HUES6 (cell line): ENCODE results near the gene NR2E3.

ENCODE experiments used
- H3K27ac ChIP-seq: 2 replicates; pipeline ENCODE4 v1.7.0; 2013; ENCODE audit warnings: low read depth, mild to moderate bottlenecking, low read length, inconsistent platforms
- H3K27me3 ChIP-seq: 2 replicates; pipeline ENCODE4 v1.6.1; 2013; ENCODE audit warnings: low read length; ENCODE audit not compliant: control insufficient read depth, insufficient read depth
- H3K36me3 ChIP-seq: 2 replicates; pipeline ENCODE4 v1.6.1; 2013; ENCODE audit warnings: low read length; ENCODE audit not compliant: control insufficient read depth, insufficient read depth
- H3K4me1 ChIP-seq: 2 replicates; pipeline ENCODE4 v1.6.1; 2013; ENCODE audit warnings: low read length; ENCODE audit not compliant: control insufficient read depth, insufficient read depth
- H3K4me3 ChIP-seq: 2 replicates; pipeline ENCODE4 v1.5.1; 2013; ENCODE audit warnings: low read depth, low read length
- H3K9ac ChIP-seq: one replicate; pipeline ENCODE4 v1.6.1; 2013; ENCODE audit warnings: mild to moderate bottlenecking, low read length
- H3K9me3 ChIP-seq: 2 replicates; pipeline ENCODE4 v1.6.1; 2013; ENCODE audit warnings: low read depth, low read length; ENCODE audit not compliant: control insufficient read depth, insufficient read depth

Gene NR2E3

DNA sequence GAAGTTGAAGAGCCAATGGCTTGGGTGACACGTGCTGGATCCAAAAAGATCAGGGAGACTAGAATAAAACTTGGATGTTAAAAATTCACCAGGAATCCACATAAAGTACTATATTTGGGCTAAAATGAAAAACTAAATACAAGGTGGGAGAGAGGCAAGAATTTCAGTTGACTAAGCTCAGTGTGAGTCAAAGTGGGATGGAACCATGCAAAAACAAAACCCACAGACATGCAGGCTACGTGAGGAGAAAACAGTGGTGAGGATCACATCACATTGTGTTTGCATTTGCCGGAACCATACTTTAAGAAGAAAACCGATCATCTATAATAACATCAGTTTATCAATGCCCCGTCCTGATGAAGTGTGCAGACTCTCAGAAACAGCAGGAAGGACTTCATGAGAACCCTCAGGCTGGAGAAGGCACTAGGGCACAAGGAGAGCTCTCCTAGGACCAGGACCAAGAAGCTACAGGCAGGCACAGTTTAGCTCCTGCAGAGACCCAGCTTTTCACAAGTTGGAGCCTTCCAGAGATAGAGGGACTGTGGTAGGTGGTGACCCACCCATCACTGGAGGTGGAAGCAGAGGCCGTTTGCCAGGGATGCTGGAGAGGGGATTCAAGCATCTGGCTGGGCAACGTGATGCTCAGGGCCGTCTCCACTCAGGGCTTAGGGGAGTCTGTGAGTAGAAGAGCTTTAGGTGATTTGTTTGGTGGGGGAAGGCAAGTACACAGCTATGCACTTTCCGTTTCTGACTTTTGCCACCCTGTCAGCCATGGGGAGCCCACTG, 29.0 kb upstream of the NR2E3 start:
- Histone ChIP-seq H3K27me3 (no peaks in the 10 kb centered on the region), H3K4me3 (no peak overlapping the region), H3K4me1 (peaks cover 3% of the 10 kb centered on the region; the same call in 1 of the 2 replicates), H3K9me3 (no peaks in the 10 kb centered on the region), H3K27ac (no peak overlapping the region), H3K9ac (no peak overlapping the region), H3K36me3 (no peaks in the 10 kb centered on the region)

DNA sequence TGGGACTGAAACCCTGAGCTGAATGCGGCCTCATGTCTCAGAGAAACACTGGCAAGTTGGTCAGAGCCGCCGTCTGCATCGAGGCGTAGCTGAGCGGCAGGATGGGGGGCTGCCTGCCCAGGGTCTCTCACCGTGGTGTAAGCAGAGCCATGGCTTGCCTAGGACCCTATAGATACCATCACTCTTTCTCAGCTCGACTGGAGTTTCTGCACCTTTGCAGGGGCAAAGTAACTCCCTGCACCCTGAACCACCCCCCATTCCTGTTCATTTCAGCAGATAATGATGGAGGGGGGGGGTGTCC, 28.4 kb upstream of the NR2E3 start:
- Histone ChIP-seq H3K9me3 (no peaks in the 10 kb centered on the region), H3K27ac (no peak overlapping the region), H3K9ac (no peak overlapping the region), H3K4me1 (peaks cover 3% of the 10 kb centered on the region; the same call in 1 of the 2 replicates), H3K4me3 (no peak overlapping the region), H3K27me3 (no peaks in the 10 kb centered on the region), H3K36me3 (no peaks in the 10 kb centered on the region)

DNA sequence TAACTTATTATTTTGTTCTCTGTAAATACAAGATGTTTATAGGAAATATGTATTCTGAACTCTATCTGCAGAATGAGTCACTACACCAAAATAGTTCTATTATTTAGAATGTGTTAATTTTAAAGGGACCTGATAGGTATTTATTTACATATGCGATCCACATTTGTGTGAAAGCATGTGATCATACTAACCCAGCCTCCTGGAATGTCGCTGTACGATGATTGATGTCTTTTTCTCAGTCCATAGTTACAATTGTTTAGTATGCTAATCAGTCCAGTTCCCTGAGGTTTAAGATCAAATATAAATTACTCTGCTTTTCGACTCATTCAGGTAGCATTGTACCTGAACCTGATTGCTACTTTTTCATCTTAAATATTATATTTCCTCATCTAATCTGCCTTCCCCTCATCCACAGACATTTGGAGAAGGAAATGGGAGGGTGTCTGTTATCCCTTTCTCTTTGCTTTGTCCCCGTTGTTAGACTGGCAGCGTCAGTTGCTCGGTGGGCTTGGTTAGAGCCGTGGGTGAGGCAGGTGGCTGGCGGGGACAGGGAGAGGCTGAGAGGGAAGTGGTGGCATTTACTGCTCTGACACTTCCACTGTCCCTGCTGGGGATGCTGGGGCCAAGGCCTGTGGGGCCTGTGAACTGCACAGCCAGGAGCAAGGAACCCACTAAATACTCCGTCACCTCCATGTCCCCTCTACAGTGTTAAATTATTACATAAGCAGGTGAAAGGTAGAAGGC, 27.8 kb upstream of the NR2E3 start:
- Histone ChIP-seq H3K9me3 (no peaks in the 10 kb centered on the region), H3K36me3 (no peaks in the 10 kb centered on the region), H3K27ac (no peak overlapping the region), H3K27me3 (no peaks in the 10 kb centered on the region), H3K4me3 (no peak overlapping the region), H3K9ac (no peak overlapping the region), H3K4me1 (peaks cover 3% of the 10 kb centered on the region; the same call in 1 of the 2 replicates)

- H3K36me3 ChIP-seq: no peaks in the 10 kb centered on the region
- H3K9me3 ChIP-seq: no peaks in the 10 kb centered on the region
- H3K4me3 ChIP-seq: no peak overlapping the region
- peaks cover 3% of the 10 kb centered on the region; the same call in 1 of the 2 replicates for H3K4me1 ChIP-seq
- H3K27ac ChIP-seq: no peak overlapping the region
- H3K9ac ChIP-seq: no peak overlapping the region
- H3K27me3 ChIP-seq: no peaks in the 10 kb centered on the region
Measured at GRCh38 chr15:71784719-71785118, 25.6 kb upstream of the NR2E3 start.

DNA sequence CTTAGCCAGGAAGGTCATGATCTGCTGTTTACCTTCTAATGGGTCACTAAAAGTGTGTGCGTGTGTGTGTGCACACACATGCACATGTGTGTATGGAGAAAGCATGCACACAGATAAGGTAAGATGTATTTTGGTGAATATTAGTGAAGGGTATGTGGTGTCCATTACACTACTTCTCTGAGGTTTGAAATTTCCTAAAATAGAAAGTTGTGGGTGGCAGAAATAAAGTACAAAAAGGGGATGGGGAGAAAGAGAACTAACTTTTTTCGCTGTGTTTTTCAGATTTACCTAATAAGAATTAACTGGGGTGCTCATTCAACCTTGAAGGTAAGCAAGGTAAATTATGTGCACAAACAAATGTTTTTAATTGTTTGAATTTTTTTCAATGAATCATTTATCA, 24.4 kb upstream of the NR2E3 start:
- Histone ChIP-seq H3K4me3 (no peak overlapping the region), H3K9ac (no peak overlapping the region), H3K36me3 (no peaks in the 10 kb centered on the region), H3K9me3 (no peaks in the 10 kb centered on the region), H3K4me1 (no peaks in the 10 kb centered on the region), H3K27me3 (no peaks in the 10 kb centered on the region), H3K27ac (no peak overlapping the region)

GRCh38 chr15:71786673-71787072, 23.7 kb upstream of the NR2E3 start:
- no peak overlapping the region for H3K27ac ChIP-seq
- no peaks in the 10 kb centered on the region for H3K36me3 ChIP-seq
- no peaks in the 10 kb centered on the region for H3K4me1 ChIP-seq
- no peak overlapping the region for H3K4me3 ChIP-seq
- H3K9ac ChIP-seq: no peak overlapping the region
- no peaks in the 10 kb centered on the region for H3K9me3 ChIP-seq
- no peaks in the 10 kb centered on the region for H3K27me3 ChIP-seq

GRCh38 chr15:71788646-71789579, 21.4 kb upstream of the NR2E3 start:
- Histone ChIP-seq H3K27me3 (no peaks in the 10 kb centered on the region), H3K27ac (no peak overlapping the region), H3K4me1 (no peaks in the 10 kb centered on the region), H3K9me3 (no peaks in the 10 kb centered on the region), H3K9ac (no peak overlapping the region), H3K4me3 (no peak overlapping the region), H3K36me3 (no peaks in the 10 kb centered on the region)

GRCh38 chr15:71789616-71790015, 20.7 kb upstream of the NR2E3 start:
- Histone ChIP-seq H3K4me1 (no peaks in the 10 kb centered on the region), H3K36me3 (no peaks in the 10 kb centered on the region), H3K9ac (no peak overlapping the region), H3K27me3 (no peaks in the 10 kb centered on the region), H3K27ac (no peak overlapping the region), H3K4me3 (no peak overlapping the region), H3K9me3 (no peaks in the 10 kb centered on the region)

DNA sequence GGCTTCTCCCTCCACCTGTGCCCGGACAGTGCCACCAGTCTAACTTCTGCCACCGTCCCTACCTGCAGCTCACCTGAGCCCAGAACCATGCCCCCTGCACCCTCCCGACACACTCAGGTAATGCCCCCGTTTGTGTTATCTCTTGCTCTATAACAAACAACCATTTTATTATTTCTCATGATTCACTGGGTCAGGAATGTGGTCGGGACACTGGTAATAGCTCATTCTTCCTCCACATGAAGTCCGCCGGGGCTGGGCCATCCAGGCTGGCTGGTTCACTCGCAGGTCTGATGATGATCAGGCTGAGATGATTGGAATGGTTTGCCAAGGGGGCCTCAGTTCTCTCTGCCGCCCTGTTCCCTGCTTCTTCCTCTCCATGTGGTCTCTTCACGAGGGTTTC, 20.3 kb upstream of the NR2E3 start:
- Histone ChIP-seq H3K9me3 (no peaks in the 10 kb centered on the region), H3K4me3 (no peak overlapping the region), H3K4me1 (no peaks in the 10 kb centered on the region), H3K9ac (no peak overlapping the region), H3K27me3 (no peaks in the 10 kb centered on the region), H3K36me3 (no peaks in the 10 kb centered on the region), H3K27ac (no peak overlapping the region)

GRCh38 chr15:71791975-71792374, 18.4 kb upstream of the NR2E3 start:
- H3K4me3 ChIP-seq: no peak overlapping the region
- H3K9ac ChIP-seq: no peak overlapping the region
- H3K27me3 ChIP-seq: no peaks in the 10 kb centered on the region
- no peaks in the 10 kb centered on the region for H3K36me3 ChIP-seq
- H3K4me1 ChIP-seq: no peaks in the 10 kb centered on the region
- H3K27ac ChIP-seq: no peak overlapping the region
- H3K9me3 ChIP-seq: no peaks in the 10 kb centered on the region

DNA sequence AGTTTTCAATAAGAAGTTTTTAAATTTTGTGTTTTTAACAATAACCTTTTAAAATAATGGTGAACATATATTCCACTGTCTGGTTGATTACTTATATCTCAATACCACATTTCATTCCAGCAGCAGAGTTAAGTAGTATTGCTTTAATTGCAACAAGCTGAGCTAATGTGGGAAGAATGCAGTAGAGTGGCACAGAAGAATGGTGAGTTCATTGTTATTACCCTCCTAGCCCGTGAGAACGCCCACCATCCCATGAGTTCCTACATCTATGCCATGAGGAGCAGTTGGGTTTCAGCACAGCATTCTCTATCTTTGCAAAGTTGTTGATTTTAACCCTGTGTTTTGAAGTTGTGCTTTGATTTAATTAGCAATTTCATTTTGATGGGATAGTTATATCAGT, 17.8 kb upstream of the NR2E3 start:
- H3K27ac ChIP-seq: no peak overlapping the region
- H3K9me3 ChIP-seq: no peaks in the 10 kb centered on the region
- no peak overlapping the region for H3K4me3 ChIP-seq
- H3K9ac ChIP-seq: no peak overlapping the region
- no peaks in the 10 kb centered on the region for H3K4me1 ChIP-seq
- H3K36me3 ChIP-seq: no peaks in the 10 kb centered on the region
- no peaks in the 10 kb centered on the region for H3K27me3 ChIP-seq
